Cardiac muscle cell (in vitro differentiated cells and primary cell): ENCODE data around the gene DNASE1L2. TPM values are rescaled to one million over a fixed set of nuclear protein-coding genes. Genes with fewer than 3 reads are reported as not detected.
"Not testable (repeated sequence)": the region's sequence is repeated elsewhere in the genome, so short reads cannot be mapped to it uniquely, and the experiment has no call there.

Experiments used
- DNase-seq, 2 donors: peaks; one replicate each; pipeline versions ENCODE4 v3.0.0 to v3.0.0-alpha.2; 2010 to 2017; ENCODE audit warnings: low read depth in 1 of 2, low spot score in 1 of 2
- H3K27ac ChIP-seq: fragments of 200-600 bp; sonication (generic); 2 replicates; pipeline ENCODE4 v1.5.1; 2016
- H3K27me3 ChIP-seq: fragments of 200-600 bp; sonication (generic); 2 replicates; pipeline ENCODE4 v1.6.0; 2016; ENCODE audit warnings: control low read depth
- H3K36me3 ChIP-seq: fragments of 200-600 bp; sonication (generic); 2 replicates; pipeline ENCODE4 v1.5.1; 2016; ENCODE audit warnings: control low read depth
- H3K4me1 ChIP-seq: fragments of 200-600 bp; sonication (generic); 2 replicates; pipeline ENCODE4 v1.8.1; 2017; ENCODE audit warnings: low read depth, mild to moderate bottlenecking, mixed run types
- H3K4me3 ChIP-seq: fragments of 200-600 bp; sonication (generic); 2 replicates; pipeline ENCODE4 v1.5.1; 2016; ENCODE audit warnings: mild to moderate bottlenecking
- H3K9me3 ChIP-seq: fragments of 200-600 bp; sonication (generic); 2 replicates; pipeline ENCODE4 v1.5.1; 2017; ENCODE audit warnings: low read depth, mild to moderate bottlenecking, control low read depth
- CTCF ChIP-seq: IDR thresholded peaks from 2 replicates; pipeline ENCODE4 v1.5.1; 2012; ENCODE audit warnings: low read depth, mild to moderate bottlenecking, low read length
- polyA plus RNA-seq: library from polyadenylated mRNA; unstranded; fragments of >200 nt; fragmentation: Nextera tagmentation; extraction: Ambion mirVana; gene quantifications from 2 replicates; pipeline ENCODE4 v1.2.1, GENCODE V29; 2016
- total RNA-seq: library from RNA; depleted of rRNA; stranded (reverse); fragments of >200 nt; gene quantifications from 2 replicates; pipeline ENCODE4 v1.2.3, GENCODE V29; 2016

Gene DNASE1L2
- total and polyA plus RNA-seq, 2 experiments from 2014 or later, result 0.68 to 1.1 TPM

DNA sequence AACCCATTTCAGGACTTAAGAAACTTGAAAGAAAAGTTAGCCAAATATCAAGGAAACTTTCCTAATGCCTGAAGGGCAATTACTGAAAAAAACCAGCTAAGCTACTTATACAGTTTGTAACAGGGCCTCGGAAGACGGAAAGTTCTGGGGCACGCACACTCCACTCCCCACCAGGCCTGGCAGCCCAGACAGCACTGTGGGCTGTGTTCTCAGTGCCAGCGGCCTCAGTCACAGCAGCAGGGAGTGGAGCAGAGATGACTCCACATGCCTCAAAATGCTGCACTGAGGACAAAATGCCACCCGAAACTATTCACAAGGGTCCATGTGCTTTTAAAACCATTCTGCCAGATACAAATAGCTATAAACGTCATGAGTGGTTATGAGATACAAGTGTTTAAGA lies 21.5 kb downstream of the DNASE1L2 start:
- no peak overlapping the region for H3K4me3 ChIP-seq
- H3K36me3 ChIP-seq, result peaks cover 89% of the 10 kb centered on the region
- no peaks in the 10 kb centered on the region for H3K4me1 ChIP-seq
- no peaks in the 10 kb centered on the region for H3K9me3 ChIP-seq
- no peaks in the 10 kb centered on the region for H3K27me3 ChIP-seq
- no peak overlapping the region for H3K27ac ChIP-seq
- TF ChIP-seq CTCF, result no peak
- DNase-seq, result no peak

- not testable (repeated sequence) for H3K4me1 ChIP-seq, H3K9me3 ChIP-seq, H3K27me3 ChIP-seq, DNase-seq, H3K4me3 ChIP-seq, H3K27ac ChIP-seq
- H3K36me3 ChIP-seq, result peaks cover 88% of the 10 kb centered on the region
Measured at GRCh38 chr16:2258530-2258929, 22.3 kb downstream of the DNASE1L2 start.

DNA sequence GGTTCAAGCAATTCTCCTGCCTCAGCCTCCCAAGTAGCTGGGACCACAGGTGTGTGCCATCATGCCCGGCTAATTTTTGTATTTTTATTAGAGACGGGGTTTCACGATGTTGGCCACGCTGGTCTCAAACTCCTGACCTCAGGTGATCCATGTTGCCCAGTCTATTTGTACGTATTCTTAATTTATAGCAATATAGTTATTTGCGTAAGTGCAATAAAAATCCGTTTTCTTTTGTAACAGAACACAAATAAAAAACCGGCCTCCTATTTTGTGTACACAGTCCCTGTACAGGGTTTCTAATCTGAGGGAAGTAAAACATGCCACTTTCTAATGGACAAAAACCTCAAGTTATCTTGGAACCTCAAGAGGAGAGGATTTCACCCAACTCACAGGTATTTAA lies 24.0 kb downstream of the DNASE1L2 start:
- no peak for DNase-seq
- no peaks in the 10 kb centered on the region for H3K27me3 ChIP-seq
- TF ChIP-seq CTCF, result no peak
- no peaks in the 10 kb centered on the region for H3K4me1 ChIP-seq
- H3K27ac ChIP-seq, result no peak overlapping the region
- H3K4me3 ChIP-seq, result no peak overlapping the region
- H3K9me3 ChIP-seq, result no peaks in the 10 kb centered on the region
- H3K36me3 ChIP-seq, result peaks cover 74% of the 10 kb centered on the region

GRCh38 chr16:2263026-2263425 lies 26.8 kb downstream of the DNASE1L2 start:
- peaks cover 48% of the 10 kb centered on the region for H3K36me3 ChIP-seq
- H3K27me3 ChIP-seq, H3K4me1 ChIP-seq, H3K9me3 ChIP-seq, H3K4me3 ChIP-seq, DNase-seq, H3K27ac ChIP-seq: not testable (repeated sequence)

DNA sequence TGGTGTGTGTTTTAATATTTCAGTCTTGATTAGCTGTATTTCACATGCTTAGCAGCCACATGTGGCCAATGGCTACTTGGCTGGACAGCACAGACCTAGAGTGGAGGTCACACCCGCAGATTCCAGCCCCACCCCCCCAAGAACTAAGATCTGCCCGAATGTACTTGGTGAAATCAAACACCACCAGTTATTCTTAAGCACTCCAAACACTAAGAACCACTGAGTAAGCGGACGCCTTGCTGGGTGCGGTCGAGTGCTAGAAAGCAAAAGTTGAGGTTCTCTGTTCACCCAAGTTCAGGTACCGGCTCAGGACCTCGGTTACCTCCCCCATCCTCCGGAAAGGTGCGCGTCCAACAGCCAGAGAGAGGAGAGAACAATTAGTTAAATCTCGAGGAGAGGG lies 30.6 kb downstream of the DNASE1L2 start:
- Histone ChIP-seq H3K4me3 (peak overlapping the region; percentile 68), H3K4me1 (peaks cover 14% of the 10 kb centered on the region), H3K36me3 (peaks cover 14% of the 10 kb centered on the region)
- H3K27ac ChIP-seq, H3K27me3 ChIP-seq, H3K9me3 ChIP-seq: not testable (repeated sequence)
- peak in 1 of 2 donors; percentile 13 for DNase-seq

DNA sequence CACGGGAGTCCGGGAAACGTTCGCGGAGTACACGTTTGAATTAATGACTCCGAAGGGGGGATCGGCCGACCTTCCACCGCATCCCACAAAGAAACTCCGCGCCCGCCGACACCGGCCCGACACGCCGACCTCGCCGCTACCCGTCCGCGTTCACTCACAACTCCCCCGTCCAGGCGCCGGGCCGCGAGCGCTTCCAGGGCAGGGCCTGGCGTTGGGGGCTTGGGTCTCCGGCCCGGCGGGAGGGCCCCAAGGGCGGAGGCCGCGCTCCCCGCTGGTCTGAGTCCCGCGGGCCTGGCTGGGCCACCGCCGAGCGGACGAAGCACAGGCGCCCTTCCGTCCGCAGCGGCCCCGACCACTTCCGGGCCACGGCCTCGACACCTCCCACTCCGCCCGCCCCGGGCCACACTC lies 31.3 kb downstream of the DNASE1L2 start:
- peak overlapping the region; percentile 68 for H3K4me3 ChIP-seq
- not testable (repeated sequence) for H3K27me3 ChIP-seq, DNase-seq, H3K9me3 ChIP-seq, H3K36me3 ChIP-seq
- H3K4me1 ChIP-seq, result peaks cover 14% of the 10 kb centered on the region
- peak overlapping the region; percentile 94 for H3K27ac ChIP-seq

DNA sequence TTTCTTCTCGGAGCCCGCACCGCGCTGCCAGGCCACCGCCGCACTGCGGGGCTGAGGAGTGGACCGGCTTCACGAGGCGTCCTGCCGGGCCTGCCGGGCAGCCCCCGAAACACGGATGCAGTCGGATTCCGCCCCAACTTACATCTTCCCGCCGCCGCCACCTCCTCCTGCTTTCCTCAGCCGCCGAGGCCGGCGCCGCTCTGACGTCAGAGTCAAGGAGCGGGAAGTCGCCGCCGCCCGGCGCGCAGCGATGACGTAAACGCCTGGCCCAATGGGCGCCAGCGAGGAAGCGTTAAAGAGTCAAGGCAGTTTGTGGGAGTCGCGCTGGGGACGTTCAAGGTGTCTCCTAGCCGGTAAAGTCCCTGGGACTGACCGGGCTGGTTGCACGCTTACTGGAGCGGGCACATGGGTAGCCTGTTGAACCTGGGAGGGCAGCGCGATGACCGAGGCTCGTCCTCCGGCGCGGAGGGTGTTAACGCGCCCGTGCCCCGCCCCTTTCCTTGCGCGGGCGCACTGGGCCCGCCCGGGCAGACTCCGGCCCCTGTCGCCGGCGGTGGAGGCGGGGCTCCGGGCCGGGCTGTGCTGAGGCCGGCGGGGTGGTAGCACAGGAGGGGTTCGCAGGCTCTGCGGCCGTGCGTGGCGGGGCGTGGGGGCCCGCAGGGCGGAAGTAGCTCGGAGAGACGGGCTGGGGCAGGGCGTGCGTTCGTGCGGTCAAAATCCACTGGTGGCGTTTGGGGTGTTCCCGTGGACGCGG lies 31.8 kb downstream of the DNASE1L2 start, which contains the start of gene RNPS1:
Gene RNPS1 (minus strand): TSS at position 214 of the 754 bp plus-strand sequence. CDS start 3,483 bp downstream, outside the sequence.
- Histone ChIP-seq H3K36me3 (peaks cover 4% of the 10 kb centered on the region), H3K27me3 (no peaks in the 10 kb centered on the region), H3K4me3 (peak within 1 kb of the TSS; percentile 68), H3K27ac (peak within 1 kb of the TSS; percentile 94), H3K9me3 (no peaks in the 10 kb centered on the region), H3K4me1 (peaks cover 14% of the 10 kb centered on the region)
- TF ChIP-seq CTCF, result no peak
- peak; percentile 97 for DNase-seq
